Measurements from ENCODE around the gene YWHAE. TPM values are rescaled to one million over a fixed set of nuclear protein-coding genes. Genes with fewer than 3 reads are reported as not detected.

YWHAE gene
- total and polyA plus RNA-seq, 9 of the 15 experiments (the other 6 are each of a cell fraction or from before 2014, with no cell fraction given), result 184 to 727 (median 448) TPM

GRCh38 chr17:1399679-1400512, at the start of gene YWHAE (continued):
- TF ChIP-seq RBFOX2 (IDR thresholded peaks at IDR 0.05; ENCODE audit: low read depth, low read length) (peak; percentile 97), ETV1 (tag; conservative IDR thresholded peaks at IDR 0.05; ENCODE audit: low read depth) (peak; percentile 68; the same call in 1 of the 2 replicates), ELF2 (CRISPR knock-in tag; IDR thresholded peaks at IDR 0.05) (peak; percentile 62; the same call in 1 of the 2 replicates), NBN (IDR thresholded peaks at IDR 0.05; ENCODE audit: low read depth) (0 out of 2 replicates have a peak, but pooled peaks have one; percentile 20), TBP (optimal IDR thresholded peaks at IDR 0.05; ENCODE audit: low read depth, low read length) (peak; percentile 92), USF1 (CRISPR knock-in tag; IDR thresholded peaks at IDR 0.05) (peak; percentile 54), MED1 (CRISPR knock-in tag; IDR thresholded peaks at IDR 0.05; ENCODE audit: borderline replicate concordance) (no peak), USF2 (CRISPR knock-in tag; IDR thresholded peaks at IDR 0.05) (0 out of 2 replicates have a peak, but pooled peaks have one; percentile 29), POU5F1 (IDR thresholded peaks at IDR 0.05; ENCODE audit: borderline replicate concordance, low read depth, low read length, partially characterized antibody) (peak; percentile 24), VEZF1 (CRISPR knock-in tag; IDR thresholded peaks at IDR 0.05) (peak; percentile 78), KDM5B (IDR thresholded peaks at IDR 0.05; ENCODE audit: insufficient replicate concordance, low read depth, low read length) (peak; percentile 91), MYNN (IDR thresholded peaks at IDR 0.05) (peak; percentile 99), MYNN (CRISPR knock-in tag; IDR thresholded peaks at IDR 0.05) (peak; percentile 88), L3MBTL2 (IDR thresholded peaks at IDR 0.05) (peak; percentile 75), SMAD4 (CRISPR knock-in tag; conservative IDR thresholded peaks at IDR 0.05) (0 out of 2 replicates have a peak, but pooled peaks have one; percentile 30), ZBTB7A (IDR thresholded peaks at IDR 0.05; ENCODE audit: borderline replicate concordance, control insufficient read depth, low read depth, low read length) (peak; percentile 90)
- TF ChIP-seq, protein P1, sequence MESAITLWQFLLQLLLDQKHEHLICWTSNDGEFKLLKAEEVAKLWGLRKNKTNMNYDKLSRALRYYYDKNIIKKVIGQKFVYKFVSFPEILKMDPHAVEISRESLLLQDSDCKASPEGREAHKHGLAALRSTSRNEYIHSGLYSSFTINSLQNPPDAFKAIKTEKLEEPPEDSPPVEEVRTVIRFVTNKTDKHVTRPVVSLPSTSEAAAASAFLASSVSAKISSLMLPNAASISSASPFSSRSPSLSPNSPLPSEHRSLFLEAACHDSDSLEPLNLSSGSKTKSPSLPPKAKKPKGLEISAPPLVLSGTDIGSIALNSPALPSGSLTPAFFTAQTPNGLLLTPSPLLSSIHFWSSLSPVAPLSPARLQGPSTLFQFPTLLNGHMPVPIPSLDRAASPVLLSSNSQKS (CRISPR knock-in tag; IDR thresholded peaks at IDR 0.05), result no peak
- TF ChIP-seq, protein P2, sequence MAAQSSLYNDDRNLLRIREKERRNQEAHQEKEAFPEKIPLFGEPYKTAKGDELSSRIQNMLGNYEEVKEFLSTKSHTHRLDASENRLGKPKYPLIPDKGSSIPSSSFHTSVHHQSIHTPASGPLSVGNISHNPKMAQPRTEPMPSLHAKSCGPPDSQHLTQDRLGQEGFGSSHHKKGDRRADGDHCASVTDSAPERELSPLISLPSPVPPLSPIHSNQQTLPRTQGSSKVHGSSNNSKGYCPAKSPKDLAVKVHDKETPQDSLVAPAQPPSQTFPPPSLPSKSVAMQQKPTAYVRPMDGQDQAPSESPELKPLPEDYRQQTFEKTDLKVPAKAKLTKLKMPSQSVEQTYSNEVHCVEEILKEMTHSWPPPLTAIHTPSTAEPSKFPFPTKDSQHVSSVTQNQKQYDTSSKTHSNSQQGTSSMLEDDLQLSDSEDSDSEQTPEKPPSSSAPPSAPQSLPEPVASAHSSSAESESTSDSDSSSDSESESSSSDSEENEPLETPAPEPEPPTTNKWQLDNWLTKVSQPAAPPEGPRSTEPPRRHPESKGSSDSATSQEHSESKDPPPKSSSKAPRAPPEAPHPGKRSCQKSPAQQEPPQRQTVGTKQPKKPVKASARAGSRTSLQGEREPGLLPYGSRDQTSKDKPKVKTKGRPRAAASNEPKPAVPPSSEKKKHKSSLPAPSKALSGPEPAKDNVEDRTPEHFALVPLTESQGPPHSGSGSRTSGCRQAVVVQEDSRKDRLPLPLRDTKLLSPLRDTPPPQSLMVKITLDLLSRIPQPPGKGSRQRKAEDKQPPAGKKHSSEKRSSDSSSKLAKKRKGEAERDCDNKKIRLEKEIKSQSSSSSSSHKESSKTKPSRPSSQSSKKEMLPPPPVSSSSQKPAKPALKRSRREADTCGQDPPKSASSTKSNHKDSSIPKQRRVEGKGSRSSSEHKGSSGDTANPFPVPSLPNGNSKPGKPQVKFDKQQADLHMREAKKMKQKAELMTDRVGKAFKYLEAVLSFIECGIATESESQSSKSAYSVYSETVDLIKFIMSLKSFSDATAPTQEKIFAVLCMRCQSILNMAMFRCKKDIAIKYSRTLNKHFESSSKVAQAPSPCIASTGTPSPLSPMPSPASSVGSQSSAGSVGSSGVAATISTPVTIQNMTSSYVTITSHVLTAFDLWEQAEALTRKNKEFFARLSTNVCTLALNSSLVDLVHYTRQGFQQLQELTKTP (IDR thresholded peaks at IDR 0.05; ENCODE audit: low read depth in 1 of 2, partially characterized antibody in 2 of 2), result peak in 1 of 2 experiments; percentile 76

Measured in K562 (cell line).